ENCODE results near the gene ZNF416.

The ZNF416 gene

GRCh38 chr19:57578487-57579205, at the start of gene ZNF416:
Gene ZNF416 (minus strand): TSS chr19:57578911. CDS start chr19:57578704, 207 bp downstream.
- ATAC-seq, result peak; percentile 98
- H3K27ac Mint-ChIP-seq, result peak within 1 kb of the TSS; percentile 77
- peaks cover 38% of the 10 kb centered on the region for H3K9me3 Mint-ChIP-seq
- H3K36me3 Mint-ChIP-seq, result peaks cover 44% of the 10 kb centered on the region
- H3K4me3 Mint-ChIP-seq, result peak within 1 kb of the TSS; percentile 90
- peaks cover 34% of the 10 kb centered on the region for H3K4me1 Mint-ChIP-seq
- H3K27me3 Mint-ChIP-seq, result no peaks in the 10 kb centered on the region

DNA sequence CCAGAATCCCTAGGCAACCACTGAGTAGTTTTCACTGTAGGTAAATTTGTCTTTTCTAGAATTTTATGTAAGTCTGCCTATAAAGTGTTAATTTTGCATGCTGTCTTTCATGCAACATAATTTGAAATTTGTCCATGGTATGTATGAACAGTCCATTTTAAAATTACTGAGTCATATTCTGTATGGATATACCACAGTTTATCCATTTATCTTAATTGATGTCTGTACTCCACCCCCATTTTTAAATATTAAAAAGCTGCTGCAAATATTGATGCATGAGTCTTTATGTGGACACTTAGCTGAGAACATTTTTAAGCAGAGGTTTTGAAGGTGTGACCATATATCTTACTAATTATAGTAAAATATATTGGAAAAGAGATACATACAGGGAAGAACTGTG, 44.4 kb upstream of the ZNF416 start:
- H3K27me3 Mint-ChIP-seq, result no peaks in the 10 kb centered on the region
- no peak for ATAC-seq
- no peak overlapping the region for H3K27ac Mint-ChIP-seq
- H3K4me3 Mint-ChIP-seq, result no peak overlapping the region
- H3K36me3 Mint-ChIP-seq, result peaks cover 68% of the 10 kb centered on the region
- H3K9me3 Mint-ChIP-seq, result peaks cover 32% of the 10 kb centered on the region
- peaks cover 8% of the 10 kb centered on the region for H3K4me1 Mint-ChIP-seq

DNA sequence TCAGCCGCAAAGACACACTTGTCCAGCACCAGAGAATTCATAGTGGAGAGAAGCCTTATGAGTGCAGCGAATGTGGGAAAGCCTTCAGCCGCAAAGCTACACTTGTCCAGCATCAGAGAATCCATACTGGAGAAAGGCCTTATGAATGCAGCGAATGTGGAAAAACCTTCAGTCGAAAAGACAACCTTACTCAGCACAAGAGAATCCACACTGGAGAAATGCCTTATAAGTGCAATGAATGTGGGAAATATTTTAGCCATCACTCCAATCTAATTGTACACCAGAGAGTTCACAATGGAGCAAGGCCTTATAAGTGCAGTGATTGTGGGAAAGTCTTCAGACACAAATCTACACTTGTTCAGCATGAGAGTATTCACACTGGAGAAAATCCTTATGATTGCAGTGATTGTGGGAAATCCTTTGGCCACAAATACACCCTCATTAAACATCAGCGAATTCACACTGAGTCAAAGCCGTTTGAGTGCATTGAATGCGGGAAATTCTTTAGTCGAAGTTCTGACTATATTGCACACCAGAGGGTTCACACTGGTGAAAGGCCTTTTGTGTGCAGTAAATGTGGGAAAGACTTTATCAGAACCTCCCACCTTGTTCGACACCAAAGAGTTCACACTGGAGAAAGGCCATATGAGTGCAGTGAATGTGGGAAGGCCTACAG, 42.1 kb upstream of the ZNF416 start:
- Mint-ChIP-seq H3K9me3 (peaks cover 45% of the 10 kb centered on the region), H3K27me3 (no peaks in the 10 kb centered on the region), H3K36me3 (peaks cover 90% of the 10 kb centered on the region), H3K4me1 (peaks cover 24% of the 10 kb centered on the region), H3K4me3 (no peak overlapping the region), H3K27ac (no peak overlapping the region)
- ATAC-seq, result no peak

- peaks cover 55% of the 10 kb centered on the region for H3K9me3 Mint-ChIP-seq
- H3K4me3 Mint-ChIP-seq, result peak overlapping the region; percentile 90
- peak overlapping the region; percentile 92 for H3K27ac Mint-ChIP-seq
- H3K4me1 Mint-ChIP-seq, result peaks cover 48% of the 10 kb centered on the region
- no peaks in the 10 kb centered on the region for H3K27me3 Mint-ChIP-seq
- ATAC-seq, result no peak
- peaks cover 73% of the 10 kb centered on the region for H3K36me3 Mint-ChIP-seq
Measured at GRCh38 chr19:57615346-57615745, 36.6 kb upstream of the ZNF416 start.

GRCh38 chr19:57613941-57614743, 35.4 kb upstream of the ZNF416 start, which contains the start of gene ZNF134:
Gene ZNF134 (plus strand): TSS chr19:57614242. CDS start chr19:57619469, 5,227 bp downstream.
- peaks cover 47% of the 10 kb centered on the region for H3K4me1 Mint-ChIP-seq
- ATAC-seq, result peak; percentile 100
- peaks cover 43% of the 10 kb centered on the region for H3K9me3 Mint-ChIP-seq
- H3K36me3 Mint-ChIP-seq, result peaks cover 61% of the 10 kb centered on the region
- peak within 1 kb of the TSS; percentile 90 for H3K4me3 Mint-ChIP-seq
- no peaks in the 10 kb centered on the region for H3K27me3 Mint-ChIP-seq
- peak within 1 kb of the TSS; percentile 92 for H3K27ac Mint-ChIP-seq

GRCh38 chr19:57611113-57611512, 32.4 kb upstream of the ZNF416 start:
- peaks cover 55% of the 10 kb centered on the region for H3K36me3 Mint-ChIP-seq
- H3K27me3 Mint-ChIP-seq, result no peaks in the 10 kb centered on the region
- peaks cover 26% of the 10 kb centered on the region for H3K4me1 Mint-ChIP-seq
- H3K9me3 Mint-ChIP-seq, result peaks cover 24% of the 10 kb centered on the region
- no peak overlapping the region for H3K27ac Mint-ChIP-seq
- no peak for ATAC-seq
- no peak overlapping the region for H3K4me3 Mint-ChIP-seq

DNA sequence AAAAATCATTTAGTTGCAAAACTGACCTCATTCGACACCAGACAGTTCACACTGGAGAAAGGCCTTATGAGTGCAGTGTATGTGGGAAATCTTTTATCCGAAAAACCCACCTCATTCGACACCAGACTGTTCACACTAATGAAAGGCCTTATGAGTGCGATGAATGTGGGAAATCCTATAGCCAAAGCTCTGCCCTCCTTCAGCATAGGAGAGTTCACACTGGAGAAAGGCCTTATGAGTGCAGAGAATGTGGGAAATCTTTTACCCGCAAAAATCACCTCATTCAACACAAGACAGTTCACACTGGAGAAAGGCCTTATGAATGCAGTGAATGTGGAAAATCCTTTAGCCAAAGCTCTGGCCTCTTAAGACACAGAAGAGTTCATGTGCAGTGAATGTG, 28.2 kb upstream of the ZNF416 start:
- ATAC-seq, result no peak
- Mint-ChIP-seq H3K27ac (no peak overlapping the region), H3K36me3 (peaks cover 64% of the 10 kb centered on the region), H3K27me3 (no peaks in the 10 kb centered on the region), H3K4me1 (no peaks in the 10 kb centered on the region), H3K9me3 (peaks cover 24% of the 10 kb centered on the region), H3K4me3 (no peak overlapping the region)

DNA sequence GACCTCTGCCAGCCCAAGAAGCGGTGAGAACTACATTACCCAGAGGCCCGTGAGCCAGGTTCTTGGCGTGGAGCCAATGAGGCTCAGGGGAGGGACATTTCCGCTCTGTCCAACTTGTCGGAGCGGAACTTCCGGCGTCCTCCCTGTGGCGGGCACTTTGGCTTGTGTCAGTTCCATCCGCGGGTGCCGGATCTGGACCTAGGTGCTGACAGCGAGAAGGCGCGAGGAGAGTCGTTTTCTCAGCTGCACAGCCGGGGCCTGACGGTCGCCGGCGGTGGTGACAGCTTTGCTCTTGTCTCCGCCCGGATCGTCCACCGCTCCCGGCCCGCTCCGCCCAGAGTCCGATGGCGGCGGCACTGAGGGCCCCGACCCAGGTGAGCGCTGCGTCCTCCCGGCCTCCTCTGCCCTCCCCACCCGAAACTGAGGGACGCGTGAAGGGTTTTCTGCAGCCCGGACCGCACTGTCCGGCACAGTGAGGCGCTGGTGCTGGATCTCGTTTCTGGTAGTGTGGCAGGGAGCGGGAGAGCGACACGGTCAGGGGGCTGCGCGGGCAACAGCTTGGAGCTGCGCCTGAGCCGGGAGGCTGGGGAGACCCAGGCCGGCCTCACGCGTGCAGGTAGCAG, 21.2 kb upstream of the ZNF416 start, which contains the start of gene ZNF530:
ZNF530 (plus strand) TSS at position 125 of the 623 bp plus-strand sequence. CDS start 4,461 bp downstream, outside the sequence.
- H3K36me3 Mint-ChIP-seq, result peaks cover 36% of the 10 kb centered on the region
- peak; percentile 99 for ATAC-seq
- H3K4me3 Mint-ChIP-seq, result peak within 1 kb of the TSS; percentile 72
- H3K27ac Mint-ChIP-seq, result peak within 1 kb of the TSS; percentile 36
- H3K4me1 Mint-ChIP-seq, result peaks cover 17% of the 10 kb centered on the region
- H3K27me3 Mint-ChIP-seq, result no peaks in the 10 kb centered on the region
- H3K9me3 Mint-ChIP-seq, result peaks cover 15% of the 10 kb centered on the region

GRCh38 chr19:57599377-57599760, 20.7 kb upstream of the ZNF416 start:
- peak overlapping the region; percentile 72 for H3K4me3 Mint-ChIP-seq
- peaks cover 31% of the 10 kb centered on the region for H3K36me3 Mint-ChIP-seq
- H3K27ac Mint-ChIP-seq, result peak overlapping the region; percentile 36
- H3K4me1 Mint-ChIP-seq, result peaks cover 17% of the 10 kb centered on the region
- H3K27me3 Mint-ChIP-seq, result no peaks in the 10 kb centered on the region
- ATAC-seq, result no peak
- H3K9me3 Mint-ChIP-seq, result peaks cover 12% of the 10 kb centered on the region

- Mint-ChIP-seq H3K4me3 (no peak overlapping the region), H3K4me1 (peaks cover 27% of the 10 kb centered on the region), H3K9me3 (peaks cover 35% of the 10 kb centered on the region), H3K27ac (no peak overlapping the region), H3K27me3 (no peaks in the 10 kb centered on the region), H3K36me3 (peaks cover 79% of the 10 kb centered on the region)
- ATAC-seq, result no peak
Measured at GRCh38 chr19:57587529-57587928, 8.8 kb upstream of the ZNF416 start.

- Mint-ChIP-seq H3K36me3 (peaks cover 45% of the 10 kb centered on the region), H3K9me3 (peaks cover 34% of the 10 kb centered on the region), H3K4me3 (peak within 1 kb of the TSS; percentile 91), H3K4me1 (peaks cover 31% of the 10 kb centered on the region), H3K27ac (peak within 1 kb of the TSS; percentile 94), H3K27me3 (no peaks in the 10 kb centered on the region)
- ATAC-seq, result peak; percentile 97
Measured at GRCh38 chr19:57583521-57584416, 5.1 kb upstream of the ZNF416 start, which contains the start of gene ZIK1. Gene ZIK1 (plus strand): TSS chr19:57584145. CDS start chr19:57584357, 212 bp downstream.

GRCh38 chr19:57583104-57583520, 4.4 kb upstream of the ZNF416 start:
- Mint-ChIP-seq H3K4me3 (peak overlapping the region; percentile 91), H3K4me1 (peaks cover 34% of the 10 kb centered on the region), H3K9me3 (peaks cover 29% of the 10 kb centered on the region), H3K36me3 (peaks cover 38% of the 10 kb centered on the region), H3K27me3 (no peaks in the 10 kb centered on the region), H3K27ac (peak overlapping the region; percentile 94)
- ATAC-seq, result no peak

DNA sequence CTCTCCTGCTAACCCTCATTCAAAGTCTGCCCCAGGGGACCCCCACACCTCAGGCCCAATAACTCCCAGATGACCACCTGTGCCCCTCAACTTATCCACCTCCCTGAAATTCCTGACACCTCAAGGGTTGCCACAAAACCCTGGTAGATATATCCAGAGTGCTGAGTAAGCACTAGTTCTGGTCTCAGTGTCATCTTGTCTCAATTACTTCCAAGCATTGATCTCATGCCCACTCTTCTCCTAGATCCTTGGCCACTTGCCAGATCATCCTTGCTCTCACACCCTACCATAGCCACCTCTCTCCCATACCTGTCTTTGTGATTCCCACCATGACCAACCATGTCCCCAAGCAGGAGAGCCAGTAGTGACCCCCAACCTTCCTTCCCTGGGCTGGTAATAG, 2.0 kb downstream of the ZNF416 start:
- peaks cover 64% of the 10 kb centered on the region for H3K36me3 Mint-ChIP-seq
- H3K4me1 Mint-ChIP-seq, result peaks cover 31% of the 10 kb centered on the region
- H3K27ac Mint-ChIP-seq, result no peak overlapping the region
- no peaks in the 10 kb centered on the region for H3K27me3 Mint-ChIP-seq
- H3K9me3 Mint-ChIP-seq, result peaks cover 37% of the 10 kb centered on the region
- H3K4me3 Mint-ChIP-seq, result no peak overlapping the region
- ATAC-seq, result no peak

- H3K4me3 Mint-ChIP-seq, result no peak overlapping the region
- peaks cover 16% of the 10 kb centered on the region for H3K4me1 Mint-ChIP-seq
- H3K9me3 Mint-ChIP-seq, result peaks cover 46% of the 10 kb centered on the region
- ATAC-seq, result no peak
- H3K27me3 Mint-ChIP-seq, result no peaks in the 10 kb centered on the region
- H3K36me3 Mint-ChIP-seq, result peaks cover 75% of the 10 kb centered on the region
- no peak overlapping the region for H3K27ac Mint-ChIP-seq
Measured at GRCh38 chr19:57572415-57572947, 6.2 kb downstream of the ZNF416 start.
